Heart left ventricle (tissue), 13 donors: ENCODE results near the gene RBP5.

Experiments used
- CTCF ChIP-seq, 12 donors: fragments of 200-600 bp; sonication (generic) in 4 of 12; IDR thresholded peaks; one replicate each; pipeline versions ENCODE4 v1.5.0 to v1.8.0; 2018 to 2022; ENCODE audit warnings: antibody characterized with exemption in 12 of 12, mild to moderate bottlenecking in 5 of 12
- POLR2A ChIP-seq, 2 donors: fragments of 450-650 bp; IDR thresholded peaks; one replicate each; pipeline ENCODE4 v1.6.1; 2017; ENCODE audit warnings: antibody characterized with exemption in 2 of 2, mild to moderate bottlenecking in 2 of 2, moderate library complexity in 2 of 2
- donor health status: ischemic (EF 13 %, LVEDD 7.1; RV severe dilation, severe dysfunction).
- donor health status: DM: no; HTN: yes; CAD: no.
- donor health status: DM: no; HTN: no; CAD: no.
- donor health status: ischemic (EF 25% LVEDD 6.9; RV normal size, moderate dysfunction).
- donor health status: ischemic (EF 25% LVEDD 5.7; RV mildly dilated, moderate dysfunction).
- donor health status: ischemic (EF 35%, LVEDD 5.7; RV mildly dilated, moderate dysfunction).
- donor health status: nonischemic (EF 11% LVEDD 7.7; RV severe dilation, severe dysfunction).
- donor health status: DM: yes; HTN: yes; CAD: no.
- donor health status: PGD.
- donor health status: ischemic (EF 29% LVEDD 5.4; RV normal size, mild dysfunction).
- donor health status: nonischemic (EF 23%, LVEDD 6.1; RV moderate dilation, normal function).

DNA sequence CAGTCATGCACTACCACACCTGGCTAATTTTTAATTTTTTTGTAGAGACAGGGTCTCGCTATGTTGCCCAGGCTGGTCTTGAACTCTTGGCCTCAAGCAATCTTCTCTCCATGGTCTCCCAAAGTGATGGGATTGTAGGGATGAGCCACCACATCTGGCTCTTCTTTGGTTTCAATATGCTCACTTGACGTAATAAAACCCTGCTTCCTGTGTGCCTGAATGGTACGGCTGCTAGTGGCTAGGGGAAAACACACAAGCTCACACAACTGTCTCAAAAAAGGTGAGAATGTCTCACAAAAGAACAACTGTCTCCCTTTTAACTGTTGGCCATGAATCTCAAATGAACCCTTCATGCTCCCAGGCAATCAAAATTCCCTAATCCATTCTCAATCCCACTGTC lies 53.2 kb downstream of the RBP5 start:
- TF ChIP-seq CTCF (IDR thresholded peaks at IDR 0.05), result no peak
- TF ChIP-seq POLR2A (IDR thresholded peaks at IDR 0.05), result no peak
